HEK293T (cell line): ENCODE measurements around the gene NLN.
"Not testable (repeated sequence)": the region's sequence is repeated elsewhere in the genome, so short reads cannot be mapped to it uniquely, and the experiment has no call there.

Source experiments
- CTCF ChIA-PET: fragments of 350-600 bp; formaldehyde crosslinking; extraction: SDS; loops from one replicate; lab custom pipeline; 2021; ENCODE audit warnings: antibody characterized with exemption, inconsistent platforms; lab: Yijun Ruan, JAX
- POLR2A ChIA-PET: fragments of 350-600 bp; formaldehyde crosslinking; extraction: SDS; loops from one replicate; lab custom pipeline; 2020; ENCODE audit warnings: antibody characterized with exemption, inconsistent platforms; lab: Yijun Ruan, JAX
- DNase-seq: peaks from one replicate; pipeline ENCODE4 v3.0.0; 2012; ENCODE audit warnings: mixed read lengths; ENCODE audit errors: extremely low spot score
- ARNT ChIP-seq: fragments of 450-650 bp; IDR thresholded peaks from 2 replicates; pipeline ENCODE4 v1.6.1; 2017; ENCODE audit warnings: mild to moderate bottlenecking
- BHLHE40 ChIP-seq: fragments of 450-650 bp; IDR thresholded peaks from 2 replicates; pipeline ENCODE4 v1.6.1; 2016; ENCODE audit warnings: mild to moderate bottlenecking, moderate library complexity, borderline replicate concordance
- CTBP1 ChIP-seq: fragments of 450-650 bp; IDR thresholded peaks from 2 replicates; pipeline ENCODE4 v1.6.1; 2016; ENCODE audit warnings: borderline replicate concordance
- ELF4 ChIP-seq: fragments of 450-650 bp; IDR thresholded peaks from 2 replicates; pipeline ENCODE4 v1.6.1; 2017; ENCODE audit warnings: antibody characterized with exemption
- FOXA1 ChIP-seq: fragments of 450-650 bp; IDR thresholded peaks from 2 replicates; pipeline ENCODE4 v1.6.1; 2016; ENCODE audit warnings: mild to moderate bottlenecking
- FOXK2 ChIP-seq: fragments of 450-650 bp; IDR thresholded peaks from 2 replicates; pipeline ENCODE4 v1.6.1; 2016; ENCODE audit warnings: mild to moderate bottlenecking
- FOXM1 ChIP-seq: fragments of 450-650 bp; IDR thresholded peaks from 2 replicates; pipeline ENCODE4 v1.6.1; 2017; ENCODE audit warnings: mild to moderate bottlenecking, borderline replicate concordance
- HDGF ChIP-seq: fragments of 450-650 bp; IDR thresholded peaks from 2 replicates; pipeline ENCODE4 v1.6.1; 2017; ENCODE audit warnings: antibody characterized with exemption, borderline replicate concordance
- L3MBTL2 ChIP-seq: fragments of 450-650 bp; conservative IDR thresholded peaks from 2 replicates; pipeline ENCODE4 v1.6.1; 2016; ENCODE audit warnings: mild to moderate bottlenecking
- LEF1 ChIP-seq: fragments of 450-650 bp; IDR thresholded peaks from 2 replicates; pipeline ENCODE4 v1.6.1; 2017; ENCODE audit warnings: mild to moderate bottlenecking, borderline replicate concordance
- NFRKB ChIP-seq: fragments of 450-650 bp; IDR thresholded peaks from 2 replicates; pipeline ENCODE4 v1.6.1; 2016; ENCODE audit warnings: mild to moderate bottlenecking, moderate library complexity
- SP1 ChIP-seq: fragments of 450-650 bp; IDR thresholded peaks from 2 replicates; pipeline ENCODE4 v1.6.1; 2017
- SUZ12 ChIP-seq: fragments of 450-650 bp; IDR thresholded peaks from 2 replicates; pipeline ENCODE4 v1.6.1; 2016; ENCODE audit warnings: mild to moderate bottlenecking
- TARDBP ChIP-seq: fragments of 450-650 bp; IDR thresholded peaks from 2 replicates; pipeline ENCODE4 v1.6.1; 2016
- ZNF384 ChIP-seq: fragments of 450-650 bp; IDR thresholded peaks from 2 replicates; pipeline ENCODE4 v1.6.1; 2016
- TF ChIP-seq, protein P1 (sequence below): fragments of 450-650 bp; IDR thresholded peaks from 2 replicates; pipeline ENCODE4 v1.6.1; 2016

Gene NLN

GRCh38 chr5:65800775-65801174, 78.8 kb downstream of the NLN start:
- no peak for DNase-seq
- ChIA-PET POLR2A (no interaction called here), CTCF (no interaction called here)
- TF ChIP-seq FOXM1 (no peak), L3MBTL2 (no peak)

DNA sequence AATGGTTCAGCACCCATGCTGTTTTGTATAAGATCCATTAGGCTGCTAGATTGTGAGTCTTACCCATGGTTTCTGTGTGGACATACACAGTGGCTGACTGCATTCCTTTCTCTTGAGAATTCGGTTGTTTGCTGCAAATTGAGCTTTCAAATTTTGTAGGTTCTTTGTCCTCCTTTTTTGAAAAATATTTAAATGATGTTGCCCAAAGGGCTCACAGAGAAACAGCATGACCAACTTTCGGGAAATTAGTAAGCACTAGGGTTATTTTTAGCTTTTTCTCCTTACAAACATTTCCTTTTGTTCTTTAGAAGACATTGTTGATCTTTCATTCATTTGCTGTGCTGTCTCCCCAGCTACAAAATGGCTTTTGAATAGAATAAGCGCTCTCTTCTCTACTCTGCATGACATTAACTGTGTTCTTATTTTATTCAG, 79.4 kb downstream of the NLN start:
- CTCF ChIA-PET = interaction anchor here (0.6 kb wide), 1 partner anchor 288 kb away, joined by 3 read pairs; no protein-coding TSS in a partner anchor
- POLR2A ChIA-PET = no interaction called here
- no peak for DNase-seq
- no peak for TF ChIP-seq ARNT
- no peak for TF ChIP-seq TARDBP
- no peak for TF ChIP-seq FOXM1
- TF ChIP-seq, protein P1, sequence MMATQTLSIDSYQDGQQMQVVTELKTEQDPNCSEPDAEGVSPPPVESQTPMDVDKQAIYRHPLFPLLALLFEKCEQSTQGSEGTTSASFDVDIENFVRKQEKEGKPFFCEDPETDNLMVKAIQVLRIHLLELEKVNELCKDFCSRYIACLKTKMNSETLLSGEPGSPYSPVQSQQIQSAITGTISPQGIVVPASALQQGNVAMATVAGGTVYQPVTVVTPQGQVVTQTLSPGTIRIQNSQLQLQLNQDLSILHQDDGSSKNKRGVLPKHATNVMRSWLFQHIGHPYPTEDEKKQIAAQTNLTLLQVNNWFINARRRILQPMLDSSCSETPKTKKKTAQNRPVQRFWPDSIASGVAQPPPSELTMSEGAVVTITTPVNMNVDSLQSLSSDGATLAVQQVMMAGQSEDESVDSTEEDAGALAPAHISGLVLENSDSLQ = no peak
- TF ChIP-seq NFRKB = no peak
- no peak for TF ChIP-seq FOXK2
- no peak for TF ChIP-seq SUZ12
- TF ChIP-seq ELF4 = no peak
- TF ChIP-seq FOXA1 = no peak
- no peak for TF ChIP-seq HDGF
- TF ChIP-seq ZNF384 = no peak
- no peak for TF ChIP-seq SP1
- TF ChIP-seq BHLHE40 = no peak
- TF ChIP-seq L3MBTL2 = no peak
- no peak for TF ChIP-seq CTBP1
- no peak for TF ChIP-seq LEF1

DNA sequence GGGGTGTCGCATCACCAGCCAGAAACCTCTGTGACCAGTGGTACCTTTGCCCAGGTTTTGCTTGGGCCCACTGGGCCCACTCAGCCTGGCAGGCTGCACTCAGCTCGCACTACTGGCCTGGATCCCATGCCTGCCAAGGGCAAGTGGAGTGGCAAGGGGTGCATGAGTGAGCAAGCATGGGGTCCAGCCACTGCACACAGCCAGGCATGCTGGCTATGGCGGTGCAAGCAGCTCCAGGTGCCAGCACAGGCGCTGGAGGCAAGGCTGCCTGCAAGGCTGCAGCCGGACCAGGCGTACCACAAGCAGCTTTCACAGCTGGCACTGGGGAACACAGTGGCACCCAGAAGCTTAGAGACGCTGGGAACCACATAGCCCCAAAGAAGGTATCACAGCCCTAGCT, 80.1 kb downstream of the NLN start:
- TF ChIP-seq SUZ12 (no peak), FOXA1 (no peak)
- POLR2A ChIA-PET = no interaction called here
- DNase-seq = no peak
- CTCF ChIA-PET = no interaction called here

GRCh38 chr5:65802820-65803219, 80.8 kb downstream of the NLN start:
- POLR2A ChIA-PET = no interaction called here
- no peak for DNase-seq
- CTCF ChIA-PET = interaction anchor here (0.6 kb wide), 1 partner anchor 11 kb away, joined by 3 read pairs; no protein-coding TSS in a partner anchor
- no peak for TF ChIP-seq ARNT
- TF ChIP-seq CTBP1 = no peak
- no peak for TF ChIP-seq BHLHE40
- TF ChIP-seq SUZ12 = no peak
- no peak for TF ChIP-seq LEF1
- TF ChIP-seq ZNF384 = no peak

GRCh38 chr5:65803699-65804391, 81.8 kb downstream of the NLN start:
- no peak for TF ChIP-seq ELF4
- no peak for TF ChIP-seq FOXA1
- TF ChIP-seq CTBP1 = no peak
- TF ChIP-seq ZNF384 = no peak
- TF ChIP-seq SUZ12 = no peak
- TF ChIP-seq FOXM1 = no peak
- TF ChIP-seq TARDBP = no peak
- TF ChIP-seq L3MBTL2 = no peak
- TF ChIP-seq, protein P1 = no peak
- no peak for TF ChIP-seq HDGF
- DNase-seq = no peak
- ChIA-PET CTCF (no interaction called here), POLR2A (no interaction called here)

DNA sequence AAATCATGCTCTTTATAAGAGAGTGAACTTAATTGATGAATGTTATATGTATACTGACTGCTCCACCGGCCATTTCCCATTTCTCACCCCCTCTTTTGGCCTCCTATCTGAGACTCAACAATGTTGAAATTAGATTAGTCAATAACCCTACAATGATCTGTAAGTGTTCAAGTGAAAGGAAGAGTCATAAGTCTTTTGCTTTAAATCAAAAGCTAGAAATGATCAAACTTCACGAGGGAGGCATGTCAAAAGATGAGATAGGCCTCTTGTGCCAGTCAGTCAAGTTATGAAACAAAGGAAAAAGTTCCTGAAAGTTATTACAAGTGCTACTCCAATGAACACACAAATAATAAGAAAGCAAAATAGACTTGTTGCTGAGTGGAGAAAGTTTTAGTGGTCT, 83.1 kb downstream of the NLN start:
- ChIA-PET CTCF (no interaction called here), POLR2A (no interaction called here)
- TF ChIP-seq, protein P1 = no peak
- TF ChIP-seq NFRKB (no peak), SP1 (no peak), HDGF (no peak), ARNT (no peak), SUZ12 (no peak), TARDBP (no peak), ELF4 (no peak), BHLHE40 (no peak), FOXM1 (no peak), FOXA1 (no peak)
- DNase-seq = no peak

DNA sequence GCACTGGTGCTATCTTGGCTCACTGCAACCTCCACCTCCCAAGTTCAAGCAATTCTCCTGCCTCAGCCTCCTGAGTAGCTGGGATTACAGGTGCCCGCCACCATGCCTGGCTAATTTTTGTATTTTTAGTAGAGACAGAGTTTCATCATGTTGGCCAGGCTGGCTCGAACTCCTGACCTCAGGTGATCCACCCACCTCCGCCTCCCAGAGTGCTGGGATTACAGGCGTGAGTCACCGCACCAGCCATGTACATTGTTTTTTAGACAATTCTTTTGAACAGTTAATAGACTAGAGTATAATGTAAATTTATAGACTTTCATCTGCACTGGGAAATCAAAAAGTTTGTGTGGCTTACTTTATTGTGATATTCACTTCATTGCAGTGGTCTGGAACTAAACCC, 85.5 kb downstream of the NLN start:
- CTCF ChIA-PET, POLR2A ChIA-PET, DNase-seq: not testable (repeated sequence)
